ENCODE measurements around the gene RNF26. TPM values are rescaled to one million over a fixed set of nuclear protein-coding genes. Genes with fewer than 3 reads are reported as not detected.

RNF26 gene
- total and polyA plus RNA-seq, 8 donors = 22.0 to 37.0 (median 28.4) TPM

- peaks cover 0 to 12% of the 10 kb centered on the region in 2 donors for H3K27me3 ChIP-seq
- ATAC-seq (no peak), DNase-seq (peak in 1 of 4 donors; percentile 17)
- no peak overlapping the region for H3K4me3 ChIP-seq
- no peak overlapping the region for H3K27ac ChIP-seq
- no peaks in the 10 kb centered on the region for H3K9me3 ChIP-seq
- intact Hi-C loops (cut with DNase I) = no loop called here
- peaks cover 10 to 26% of the 10 kb centered on the region in 2 donors for H3K4me1 ChIP-seq
- no peaks in the 10 kb centered on the region for H3K36me3 ChIP-seq
- TF ChIP-seq, protein P1, sequence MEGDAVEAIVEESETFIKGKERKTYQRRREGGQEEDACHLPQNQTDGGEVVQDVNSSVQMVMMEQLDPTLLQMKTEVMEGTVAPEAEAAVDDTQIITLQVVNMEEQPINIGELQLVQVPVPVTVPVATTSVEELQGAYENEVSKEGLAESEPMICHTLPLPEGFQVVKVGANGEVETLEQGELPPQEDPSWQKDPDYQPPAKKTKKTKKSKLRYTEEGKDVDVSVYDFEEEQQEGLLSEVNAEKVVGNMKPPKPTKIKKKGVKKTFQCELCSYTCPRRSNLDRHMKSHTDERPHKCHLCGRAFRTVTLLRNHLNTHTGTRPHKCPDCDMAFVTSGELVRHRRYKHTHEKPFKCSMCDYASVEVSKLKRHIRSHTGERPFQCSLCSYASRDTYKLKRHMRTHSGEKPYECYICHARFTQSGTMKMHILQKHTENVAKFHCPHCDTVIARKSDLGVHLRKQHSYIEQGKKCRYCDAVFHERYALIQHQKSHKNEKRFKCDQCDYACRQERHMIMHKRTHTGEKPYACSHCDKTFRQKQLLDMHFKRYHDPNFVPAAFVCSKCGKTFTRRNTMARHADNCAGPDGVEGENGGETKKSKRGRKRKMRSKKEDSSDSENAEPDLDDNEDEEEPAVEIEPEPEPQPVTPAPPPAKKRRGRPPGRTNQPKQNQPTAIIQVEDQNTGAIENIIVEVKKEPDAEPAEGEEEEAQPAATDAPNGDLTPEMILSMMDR (IDR thresholded peaks at IDR 0.05) = no peak
Observed at GRCh38 chr11:119377961-119378667, 43.8 kb downstream of the RNF26 start.

- H3K36me3 ChIP-seq = no peaks in the 10 kb centered on the region
- H3K9me3 ChIP-seq = no peaks in the 10 kb centered on the region
- peaks cover 10 to 26% of the 10 kb centered on the region in 2 donors for H3K4me1 ChIP-seq
- H3K27me3 ChIP-seq = peaks cover 0 to 12% of the 10 kb centered on the region in 2 donors
- DNase-seq (peak in 1 of 4 donors; percentile 41), ATAC-seq (no peak)
- H3K27ac ChIP-seq = no peak overlapping the region
- no peak overlapping the region for H3K4me3 ChIP-seq
- intact Hi-C loops (cut with DNase I) = no loop called here
- TF ChIP-seq, protein P1 (IDR thresholded peaks at IDR 0.05) = no peak
Observed at GRCh38 chr11:119378851-119379465, 44.6 kb downstream of the RNF26 start.

- TF ChIP-seq, protein P1 (IDR thresholded peaks at IDR 0.05) = no peak
- Histone ChIP-seq H3K9me3 (no peaks in the 10 kb centered on the region), H3K36me3 (no peaks in the 10 kb centered on the region), H3K4me3 (no peak overlapping the region), H3K27me3 (peaks cover 0 to 12% of the 10 kb centered on the region in 2 donors), H3K4me1 (peaks cover 10 to 26% of the 10 kb centered on the region in 2 donors), H3K27ac (no peak overlapping the region)
- DNase-seq (peak in 1 of 4 donors; percentile 53), ATAC-seq (no peak)
- intact Hi-C loops (cut with DNase I) = no loop called here
Observed at GRCh38 chr11:119380160-119380826, 46.0 kb downstream of the RNF26 start.

DNA sequence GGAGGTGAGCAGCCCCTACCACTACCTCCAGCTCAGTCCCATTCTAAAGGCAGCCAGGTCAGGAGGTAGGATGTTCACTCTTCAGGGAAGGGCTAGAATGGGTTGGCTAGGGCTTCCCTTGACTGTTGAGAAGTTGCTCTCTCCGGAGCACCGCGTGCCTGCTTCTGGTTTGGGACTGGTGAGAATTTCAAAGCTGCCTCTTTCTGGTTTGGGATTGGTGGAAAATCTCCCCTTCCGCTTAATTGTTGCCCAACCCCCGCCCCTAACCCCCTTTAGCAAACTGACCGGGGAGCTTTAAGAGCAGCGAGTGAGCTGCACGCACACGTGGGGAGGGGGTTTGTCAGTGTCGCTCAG is 46.5 kb downstream of the RNF26 start:
- no peaks in the 10 kb centered on the region for H3K36me3 ChIP-seq
- TF ChIP-seq, protein P1 (IDR thresholded peaks at IDR 0.05) = no peak
- peaks cover 9 to 24% of the 10 kb centered on the region in 2 donors for H3K4me1 ChIP-seq
- DNase-seq = no peak
- intact Hi-C loops (cut with DNase I) = no loop called here
- H3K4me3 ChIP-seq = peak overlapping the region; percentile 31 to 43
- H3K27me3 ChIP-seq = peaks cover 0 to 12% of the 10 kb centered on the region in 2 donors
- no peaks in the 10 kb centered on the region for H3K9me3 ChIP-seq
- ATAC-seq = peak; percentile 1
- H3K27ac ChIP-seq = no peak overlapping the region
